Osteocyte (in vitro differentiated cells): ENCODE results near the gene CT45A2. TPM values are rescaled to one million over a fixed set of nuclear protein-coding genes. Genes with fewer than 3 reads are reported as not detected.
"Not testable (repeated sequence)": the region's sequence is repeated elsewhere in the genome, so short reads cannot be mapped to it uniquely, and the experiment has no call there.

Experiments
- DNase-seq: peaks from one replicate; pipeline ENCODE4 v3.0.0; 2021; ENCODE audit warnings: mixed read lengths; ENCODE audit not compliant: unreplicated experiment; ENCODE audit errors: extremely low spot score
- H3K27ac Mint-ChIP-seq: one replicate; pipeline ENCODE4 v1.8.0; 2021; ENCODE audit warnings: mild to moderate bottlenecking, mixed read lengths; ENCODE audit not compliant: unreplicated experiment
- H3K27me3 Mint-ChIP-seq: one replicate; pipeline ENCODE4 v1.8.0; 2021; ENCODE audit warnings: mixed read lengths; ENCODE audit not compliant: unreplicated experiment
- H3K36me3 Mint-ChIP-seq: one replicate; pipeline ENCODE4 v1.8.0; 2021; ENCODE audit warnings: mixed read lengths; ENCODE audit not compliant: unreplicated experiment
- H3K4me1 Mint-ChIP-seq: one replicate; pipeline ENCODE4 v1.8.0; 2021; ENCODE audit warnings: mixed read lengths; ENCODE audit not compliant: unreplicated experiment
- H3K4me3 Mint-ChIP-seq: one replicate; pipeline ENCODE4 v1.8.0; 2021; ENCODE audit warnings: mild to moderate bottlenecking, moderate library complexity, mixed read lengths; ENCODE audit not compliant: unreplicated experiment
- H3K9me3 Mint-ChIP-seq: one replicate; pipeline ENCODE4 v1.8.0; 2021; ENCODE audit warnings: mixed read lengths; ENCODE audit not compliant: unreplicated experiment
- long read RNA-seq: library from polyadenylated mRNA; unstranded; transcript quantifications from one replicate; pipeline ENCODE4 v2.0.0, GENCODE V29; 2021
- total RNA-seq: library from RNA; stranded (reverse); gene quantifications from 2 replicates; pipeline ENCODE4 v1.2.1, GENCODE V29; 2021

Gene CT45A2, protein sequence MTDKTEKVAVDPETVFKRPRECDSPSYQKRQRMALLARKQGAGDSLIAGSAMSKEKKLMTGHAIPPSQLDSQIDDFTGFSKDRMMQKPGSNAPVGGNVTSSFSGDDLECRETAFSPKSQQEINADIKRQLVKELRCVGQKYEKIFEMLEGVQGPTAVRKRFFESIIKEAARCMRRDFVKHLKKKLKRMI
- total RNA-seq, result not detected in 2 replicates
- long read RNA-seq, result 0 reads

DNA sequence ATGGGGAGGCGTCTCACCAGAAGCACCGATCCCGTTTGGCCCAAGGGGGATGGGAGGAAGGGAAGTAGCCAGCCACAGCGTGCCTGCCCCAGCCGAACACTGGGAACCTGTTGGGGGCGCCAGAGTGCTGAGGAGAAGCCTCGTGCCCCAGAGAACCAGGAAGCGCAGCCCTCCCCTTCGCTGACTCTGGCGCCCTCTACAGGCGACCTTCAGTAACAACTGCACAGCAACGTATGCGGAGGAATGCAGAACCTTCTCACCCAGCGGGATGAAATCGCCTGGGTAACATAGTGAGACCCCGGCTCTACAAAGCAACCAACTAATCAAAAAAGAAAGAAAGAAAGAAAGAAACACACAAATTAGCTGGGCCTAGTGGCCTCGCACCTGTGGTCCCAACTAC, at the start of gene CT45A2:
Gene CT45A2, minus strand, starts transcription at position 101 of the 400 bp plus-strand sequence. CDS start 3,747 bp downstream, outside the sequence.
- not testable (repeated sequence) for DNase-seq, H3K27me3 Mint-ChIP-seq, H3K27ac Mint-ChIP-seq, H3K9me3 Mint-ChIP-seq, H3K4me1 Mint-ChIP-seq, H3K4me3 Mint-ChIP-seq, H3K36me3 Mint-ChIP-seq

DNA sequence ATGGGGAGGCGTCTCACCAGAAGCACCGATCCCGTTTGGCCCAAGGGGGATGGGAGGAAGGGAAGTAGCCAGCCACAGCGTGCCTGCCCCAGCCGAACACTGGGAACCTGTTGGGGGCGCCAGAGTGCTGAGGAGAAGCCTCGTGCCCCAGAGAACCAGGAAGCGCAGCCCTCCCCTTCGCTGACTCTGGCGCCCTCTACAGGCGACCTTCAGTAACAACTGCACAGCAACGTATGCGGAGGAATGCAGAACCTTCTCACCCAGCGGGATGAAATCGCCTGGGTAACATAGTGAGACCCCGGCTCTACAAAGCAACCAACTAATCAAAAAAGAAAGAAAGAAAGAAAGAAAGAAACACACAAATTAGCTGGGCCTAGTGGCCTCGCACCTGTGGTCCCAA, 34.6 kb upstream of the CT45A2 start, which contains the start of gene CT45A8:
Gene CT45A8, minus strand, starts transcription at position 101 of the 400 bp plus-strand sequence. CDS start 3,755 bp downstream, outside the sequence.
- not testable (repeated sequence) for DNase-seq, H3K36me3 Mint-ChIP-seq, H3K4me3 Mint-ChIP-seq, H3K9me3 Mint-ChIP-seq, H3K27me3 Mint-ChIP-seq, H3K27ac Mint-ChIP-seq, H3K4me1 Mint-ChIP-seq

DNA sequence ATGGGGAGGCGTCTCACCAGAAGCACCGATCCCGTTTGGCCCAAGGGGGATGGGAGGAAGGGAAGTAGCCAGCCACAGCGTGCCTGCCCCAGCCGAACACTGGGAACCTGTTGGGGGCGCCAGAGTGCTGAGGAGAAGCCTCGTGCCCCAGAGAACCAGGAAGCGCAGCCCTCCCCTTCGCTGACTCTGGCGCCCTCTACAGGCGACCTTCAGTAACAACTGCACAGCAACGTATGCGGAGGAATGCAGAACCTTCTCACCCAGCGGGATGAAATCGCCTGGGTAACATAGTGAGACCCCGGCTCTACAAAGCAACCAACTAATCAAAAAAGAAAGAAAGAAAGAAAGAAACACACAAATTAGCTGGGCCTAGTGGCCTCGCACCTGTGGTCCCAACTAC, 17.4 kb upstream of the CT45A2 start, which contains the start of gene CT45A7:
Gene CT45A7, minus strand, starts transcription at position 101 of the 400 bp plus-strand sequence. CDS start 3,747 bp downstream, outside the sequence.
- H3K27me3 Mint-ChIP-seq, H3K27ac Mint-ChIP-seq, DNase-seq, H3K4me1 Mint-ChIP-seq, H3K36me3 Mint-ChIP-seq, H3K4me3 Mint-ChIP-seq, H3K9me3 Mint-ChIP-seq: not testable (repeated sequence)

DNA sequence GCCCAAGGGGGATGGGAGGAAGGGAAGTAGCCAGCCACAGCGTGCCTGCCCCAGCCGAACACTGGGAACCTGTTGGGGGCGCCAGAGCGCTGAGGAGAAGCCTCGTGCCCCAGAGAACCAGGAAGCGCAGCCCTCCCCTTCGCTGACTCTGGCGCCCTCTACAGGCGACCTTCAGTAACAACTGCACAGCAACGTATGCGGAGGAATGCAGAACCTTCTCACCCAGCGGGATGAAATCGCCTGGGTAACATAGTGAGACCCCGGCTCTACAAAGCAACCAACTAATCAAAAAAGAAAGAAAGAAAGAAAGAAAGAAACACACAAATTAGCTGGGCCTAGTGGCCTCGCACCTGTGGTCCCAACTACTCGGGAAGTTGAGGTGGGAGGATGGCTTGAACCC, 17.1 kb downstream of the CT45A2 start, which contains the start of gene CT45A6:
Gene CT45A6, minus strand, starts transcription at position 101 of the 400 bp plus-strand sequence. CDS start 3,794 bp downstream, outside the sequence.
- not testable (repeated sequence) for H3K27ac Mint-ChIP-seq, DNase-seq, H3K27me3 Mint-ChIP-seq, H3K9me3 Mint-ChIP-seq, H3K4me1 Mint-ChIP-seq, H3K4me3 Mint-ChIP-seq, H3K36me3 Mint-ChIP-seq

DNA sequence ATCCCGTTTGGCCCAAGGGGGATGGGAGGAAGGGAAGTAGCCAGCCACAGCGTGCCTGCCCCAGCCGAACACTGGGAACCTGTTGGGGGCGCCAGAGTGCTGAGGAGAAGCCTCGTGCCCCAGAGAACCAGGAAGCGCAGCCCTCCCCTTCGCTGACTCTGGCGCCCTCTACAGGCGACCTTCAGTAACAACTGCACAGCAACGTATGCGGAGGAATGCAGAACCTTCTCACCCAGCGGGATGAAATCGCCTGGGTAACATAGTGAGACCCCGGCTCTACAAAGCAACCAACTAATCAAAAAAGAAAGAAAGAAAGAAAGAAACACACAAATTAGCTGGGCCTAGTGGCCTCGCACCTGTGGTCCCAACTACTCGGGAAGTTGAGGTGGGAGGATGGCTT, 34.4 kb downstream of the CT45A2 start, which contains the start of gene CT45A5:
Gene CT45A5, minus strand, starts transcription at position 101 of the 400 bp plus-strand sequence. CDS start 3,774 bp downstream, outside the sequence.
- H3K9me3 Mint-ChIP-seq, H3K4me3 Mint-ChIP-seq, H3K36me3 Mint-ChIP-seq, H3K4me1 Mint-ChIP-seq, H3K27ac Mint-ChIP-seq, H3K27me3 Mint-ChIP-seq, DNase-seq: not testable (repeated sequence)

DNA sequence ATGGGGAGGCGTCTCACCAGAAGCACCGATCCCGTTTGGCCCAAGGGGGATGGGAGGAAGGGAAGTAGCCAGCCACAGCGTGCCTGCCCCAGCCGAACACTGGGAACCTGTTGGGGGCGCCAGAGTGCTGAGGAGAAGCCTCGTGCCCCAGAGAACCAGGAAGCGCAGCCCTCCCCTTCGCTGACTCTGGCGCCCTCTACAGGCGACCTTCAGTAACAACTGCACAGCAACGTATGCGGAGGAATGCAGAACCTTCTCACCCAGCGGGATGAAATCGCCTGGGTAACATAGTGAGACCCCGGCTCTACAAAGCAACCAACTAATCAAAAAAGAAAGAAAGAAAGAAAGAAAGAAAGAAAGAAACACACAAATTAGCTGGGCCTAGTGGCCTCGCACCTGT, 51.7 kb downstream of the CT45A2 start, which contains the start of gene CT45A3:
Gene CT45A3, minus strand, starts transcription at position 101 of the 400 bp plus-strand sequence. CDS start 3,747 bp downstream, outside the sequence.
- H3K27ac Mint-ChIP-seq, H3K27me3 Mint-ChIP-seq, H3K9me3 Mint-ChIP-seq, H3K4me3 Mint-ChIP-seq, DNase-seq, H3K36me3 Mint-ChIP-seq, H3K4me1 Mint-ChIP-seq: not testable (repeated sequence)

Other genes starting within 250 kb of the CT45A2 start
- not detected in 2 replicates for gene CT45A1, start 106.4 kb downstream of the CT45A2 start, total RNA-seq
- gene CT45A3, start 51.8 kb downstream of the CT45A2 start, total RNA-seq, result not detected in 2 replicates
- gene CT45A5, start 34.5 kb downstream of the CT45A2 start, total RNA-seq, result not detected in 2 replicates
- gene CT45A6, start 17.2 kb downstream of the CT45A2 start, total RNA-seq, result not detected in 2 replicates
- gene CT45A7, start 17.3 kb upstream of the CT45A2 start, total RNA-seq, result not detected in 2 replicates
- not detected in 2 replicates for gene CT45A8, start 34.5 kb upstream of the CT45A2 start, total RNA-seq
- not detected in 2 replicates for gene CT45A9, start 51.8 kb upstream of the CT45A2 start, total RNA-seq
- gene CT45A10, start 73.4 kb upstream of the CT45A2 start, total RNA-seq, result not detected in 2 replicates
- not detected in 2 replicates for gene SAGE1, start 73.7 kb upstream of the CT45A2 start, total RNA-seq
- gene MMGT1, start 154.0 kb upstream of the CT45A2 start, total RNA-seq, result 30.9 and 32.4 TPM in 2 replicates
- gene SLC9A6, start 165.4 kb upstream of the CT45A2 start, total RNA-seq, result 16.1 and 18.0 TPM in 2 replicates